NB4 (cell line): ENCODE results near the gene SP2.

ENCODE experiments used
- POLR2A ChIP-seq: IDR thresholded peaks from 2 replicates; pipeline ENCODE4 v1.6.1; 2011; ENCODE audit warnings: mild to moderate bottlenecking; ENCODE audit not compliant: insufficient read length; ENCODE audit errors: extremely low read depth
- TF ChIP-seq, protein P1 (sequence below): IDR thresholded peaks from one replicate; pipeline ENCODE4 v1.5.1; 2012; ENCODE audit warnings: low read depth, low read length

DNA sequence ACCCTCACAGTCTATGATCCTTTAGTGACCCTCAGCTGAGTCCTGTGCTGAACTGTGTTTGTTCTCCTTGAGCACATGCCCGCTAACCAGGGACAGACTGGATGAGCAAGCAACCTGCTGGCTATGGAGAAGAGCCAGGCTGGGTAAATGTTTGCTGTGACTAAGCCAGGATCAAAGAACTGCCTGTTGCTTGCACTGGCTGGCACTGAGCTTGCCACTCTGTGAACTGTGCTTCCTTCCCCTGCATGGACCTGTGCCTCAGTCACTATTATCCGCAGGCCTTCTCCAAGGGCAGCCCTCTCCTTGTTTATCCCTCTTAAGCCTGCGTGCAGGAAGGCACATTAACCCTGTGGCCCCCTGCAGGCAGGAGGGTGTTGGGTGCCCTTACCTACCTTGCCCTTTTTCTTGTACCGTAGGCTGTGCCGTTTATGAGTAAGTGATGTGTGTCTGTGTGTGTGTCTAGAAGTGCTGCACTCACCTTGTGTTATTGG is 52.7 kb downstream of the SP2 start:
- TF ChIP-seq, protein P1, sequence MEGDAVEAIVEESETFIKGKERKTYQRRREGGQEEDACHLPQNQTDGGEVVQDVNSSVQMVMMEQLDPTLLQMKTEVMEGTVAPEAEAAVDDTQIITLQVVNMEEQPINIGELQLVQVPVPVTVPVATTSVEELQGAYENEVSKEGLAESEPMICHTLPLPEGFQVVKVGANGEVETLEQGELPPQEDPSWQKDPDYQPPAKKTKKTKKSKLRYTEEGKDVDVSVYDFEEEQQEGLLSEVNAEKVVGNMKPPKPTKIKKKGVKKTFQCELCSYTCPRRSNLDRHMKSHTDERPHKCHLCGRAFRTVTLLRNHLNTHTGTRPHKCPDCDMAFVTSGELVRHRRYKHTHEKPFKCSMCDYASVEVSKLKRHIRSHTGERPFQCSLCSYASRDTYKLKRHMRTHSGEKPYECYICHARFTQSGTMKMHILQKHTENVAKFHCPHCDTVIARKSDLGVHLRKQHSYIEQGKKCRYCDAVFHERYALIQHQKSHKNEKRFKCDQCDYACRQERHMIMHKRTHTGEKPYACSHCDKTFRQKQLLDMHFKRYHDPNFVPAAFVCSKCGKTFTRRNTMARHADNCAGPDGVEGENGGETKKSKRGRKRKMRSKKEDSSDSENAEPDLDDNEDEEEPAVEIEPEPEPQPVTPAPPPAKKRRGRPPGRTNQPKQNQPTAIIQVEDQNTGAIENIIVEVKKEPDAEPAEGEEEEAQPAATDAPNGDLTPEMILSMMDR: no peak
- TF ChIP-seq POLR2A: no peak
